GM12878 (cell line): Measurements from ENCODE around the gene BUB1B. TPM values are rescaled to one million over a fixed set of nuclear protein-coding genes. Genes with fewer than 3 reads are reported as not detected.

Source experiments
- ATF7 ChIP-seq: fragments of 450-650 bp; IDR thresholded peaks from 2 replicates; pipeline ENCODE4 v1.6.1; 2016; ENCODE audit warnings: low read depth, mild to moderate bottlenecking
- BACH1 ChIP-seq: fragments of 450-650 bp; IDR thresholded peaks from 2 replicates; pipeline ENCODE4 v1.6.1; 2017; ENCODE audit warnings: mild to moderate bottlenecking, borderline replicate concordance
- BCL11A ChIP-seq: IDR thresholded peaks from 2 replicates; pipeline ENCODE4 v1.6.1; 2011; ENCODE audit warnings: low read depth, low read length
- BCLAF1 ChIP-seq: fragments of 450-650 bp; IDR thresholded peaks from 2 replicates; pipeline ENCODE4 v1.6.1; 2017; ENCODE audit warnings: antibody characterized with exemption, mild to moderate bottlenecking, moderate library complexity
- CREM ChIP-seq: IDR thresholded peaks from 2 replicates; pipeline ENCODE4 v1.6.1; 2014; ENCODE audit warnings: antibody characterized with exemption, low read depth
- DPF2 ChIP-seq: fragments of 450-650 bp; IDR thresholded peaks from 2 replicates; pipeline ENCODE4 v1.6.1; 2017; ENCODE audit warnings: mild to moderate bottlenecking
- EED ChIP-seq: sonication (generic); IDR thresholded peaks from 2 replicates; pipeline ENCODE4 v1.6.1; 2016; ENCODE audit warnings: antibody characterized with exemption, low read depth
- EP300 ChIP-seq, 2 experiments: fragments of 150-350 bp in 1 of 2; IDR thresholded peaks; 2 replicates each; pipeline ENCODE4 v1.6.1; 2011 to 2012; ENCODE audit warnings: low read depth in 2 of 2, low read length in 2 of 2, borderline replicate concordance in 1 of 2, improper control_type of control experiment in 1 of 2, inconsistent platforms in 1 of 2; ENCODE audit not compliant: control insufficient read depth in 1 of 2
- ETV6 ChIP-seq, 2 experiments: fragments of 450-650 bp in 1 of 2; IDR thresholded peaks in 1 of 2; conservative IDR thresholded peaks in 1 of 2; 2 replicates each; pipeline ENCODE4 v1.6.1; 2014; ENCODE audit warnings: antibody characterized with exemption in 1 of 2, borderline replicate concordance in 1 of 2, low read depth in 1 of 2, mild to moderate bottlenecking in 1 of 2, moderate library complexity in 1 of 2
- FOXM1 ChIP-seq: IDR thresholded peaks from 2 replicates; pipeline ENCODE4 v1.6.1; 2012; ENCODE audit warnings: low read depth, mild to moderate bottlenecking, inconsistent platforms, low read length, moderate library complexity
- KAT2A ChIP-seq: conservative IDR thresholded peaks from 2 replicates; pipeline ENCODE4 v1.6.1; 2011; ENCODE audit warnings: low read depth, low read length; ENCODE audit not compliant: control insufficient read depth
- MEF2B ChIP-seq: fragments of 450-650 bp; IDR thresholded peaks from 2 replicates; pipeline ENCODE4 v1.6.1; 2018; ENCODE audit warnings: mild to moderate bottlenecking, moderate library complexity; ENCODE audit not compliant: partially characterized antibody, poor library complexity, severe bottlenecking
- MTA2 ChIP-seq: fragments of 450-650 bp; IDR thresholded peaks from 2 replicates; pipeline ENCODE4 v1.6.1; 2016; ENCODE audit warnings: low read depth, mild to moderate bottlenecking, moderate library complexity
- POU2F2 ChIP-seq: IDR thresholded peaks from 3 replicates; pipeline ENCODE4 v1.6.1; 2011; ENCODE audit warnings: low read depth, mild to moderate bottlenecking, low read length, borderline replicate concordance
- RAD21 ChIP-seq: IDR thresholded peaks from 2 replicates; pipeline ENCODE4 v1.6.1; 2011; ENCODE audit warnings: mild to moderate bottlenecking, low read depth, low read length, moderate library complexity; ENCODE audit not compliant: insufficient read depth
- SP1 ChIP-seq: IDR thresholded peaks from one replicate; pipeline ENCODE4 v1.6.1; 2011; ENCODE audit warnings: low read depth, low read length
- SPI1 ChIP-seq: IDR thresholded peaks from 2 replicates; pipeline ENCODE4 v1.6.1; 2011; ENCODE audit warnings: low read depth, mild to moderate bottlenecking, low read length, moderate library complexity, borderline replicate concordance; ENCODE audit not compliant: insufficient read depth
- TARDBP ChIP-seq: IDR thresholded peaks from 2 replicates; pipeline ENCODE4 v1.6.1; 2016; ENCODE audit warnings: borderline replicate concordance
- TCF12 ChIP-seq: IDR thresholded peaks from 2 replicates; pipeline ENCODE4 v1.6.1; 2011; ENCODE audit warnings: low read depth, mild to moderate bottlenecking, low read length
- polyA plus RNA-seq, 11 experiments: library from polyadenylated mRNA; depleted of rRNA in 4 of 11; unstranded in 6 of 11; stranded (reverse) in 5 of 11; fragments of >200 nt; fragmentation: Nextera tagmentation in 4 of 11; fragmentation: Illumina TruSeq in 1 of 11; extraction: Ambion mirVana in 4 of 11; extraction: Trizol in 1 of 11; gene quantifications; 1 replicate in 1 of 11; 2 replicates in 10 of 11; pipeline versions ENCODE4 v1.2.1 to v1.2.3, GENCODE V29; 2011 to 2016; ENCODE audit warnings: inconsistent platforms in 2 of 11, missing spikeins in 2 of 11, low read depth in 1 of 11
- total RNA-seq, 4 experiments: library from RNA; depleted of rRNA in 3 of 4; stranded (reverse); fragments of >200 nt in 3 of 4; fragmentation: Illumina TruSeq in 1 of 4; extraction: Trizol in 1 of 4; gene quantifications; 2 replicates each; pipeline versions ENCODE4 v1.2.1 to v1.2.3, GENCODE V29; 2013 to 2021
- TF ChIP-seq, protein P1 (sequence below): fragments of 450-650 bp; formaldehyde crosslinking; IDR thresholded peaks from 2 replicates; pipeline ENCODE4 v1.5.0; 2022; ENCODE audit warnings: mild to moderate bottlenecking, missing genetic modification characterization
- TF ChIP-seq, protein P2 (sequence below): fragments of 150-350 bp; IDR thresholded peaks from 2 replicates; pipeline ENCODE4 v1.6.1; 2014; ENCODE audit warnings: mild to moderate bottlenecking, low read depth, low read length
- TF ChIP-seq, protein P3 (sequence below): fragments of 450-650 bp; IDR thresholded peaks from 2 replicates; pipeline ENCODE4 v1.6.1; 2017; ENCODE audit warnings: low read depth, mild to moderate bottlenecking, moderate library complexity

The BUB1B gene
- total and polyA plus RNA-seq, 10 of the 15 experiments (the other 5 are each of a cell fraction or from before 2014, with no cell fraction given) = 29.1 to 98.6 (median 77.3) TPM

DNA sequence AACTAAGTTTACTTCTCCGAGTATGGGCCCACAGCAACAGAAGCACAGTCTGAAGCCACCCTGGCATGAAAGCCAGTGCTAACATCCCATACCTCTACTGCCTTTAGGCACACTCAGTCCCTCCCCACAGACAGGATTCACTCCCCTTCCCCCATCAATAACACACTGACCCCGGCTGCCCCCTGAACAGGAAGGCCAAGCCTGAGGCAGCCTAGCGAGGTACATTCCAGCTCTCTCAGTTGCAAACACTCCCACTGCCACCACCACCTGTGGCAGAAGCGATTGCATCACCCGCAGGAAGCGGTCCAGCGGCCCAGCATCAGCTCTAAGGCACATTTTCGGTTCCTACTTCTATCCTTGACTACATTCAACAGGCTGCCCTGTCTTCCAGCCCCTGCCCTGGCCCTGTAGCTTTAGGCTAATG lies 45.2 kb upstream of the BUB1B start (continued):
- TF ChIP-seq TARDBP = no peak
- TF ChIP-seq MTA2 = peak; percentile 61; the same call in 1 of the 2 replicates
- no peak for TF ChIP-seq BCLAF1
- peak; percentile 74 for TF ChIP-seq CREM
- TF ChIP-seq, protein P1, sequence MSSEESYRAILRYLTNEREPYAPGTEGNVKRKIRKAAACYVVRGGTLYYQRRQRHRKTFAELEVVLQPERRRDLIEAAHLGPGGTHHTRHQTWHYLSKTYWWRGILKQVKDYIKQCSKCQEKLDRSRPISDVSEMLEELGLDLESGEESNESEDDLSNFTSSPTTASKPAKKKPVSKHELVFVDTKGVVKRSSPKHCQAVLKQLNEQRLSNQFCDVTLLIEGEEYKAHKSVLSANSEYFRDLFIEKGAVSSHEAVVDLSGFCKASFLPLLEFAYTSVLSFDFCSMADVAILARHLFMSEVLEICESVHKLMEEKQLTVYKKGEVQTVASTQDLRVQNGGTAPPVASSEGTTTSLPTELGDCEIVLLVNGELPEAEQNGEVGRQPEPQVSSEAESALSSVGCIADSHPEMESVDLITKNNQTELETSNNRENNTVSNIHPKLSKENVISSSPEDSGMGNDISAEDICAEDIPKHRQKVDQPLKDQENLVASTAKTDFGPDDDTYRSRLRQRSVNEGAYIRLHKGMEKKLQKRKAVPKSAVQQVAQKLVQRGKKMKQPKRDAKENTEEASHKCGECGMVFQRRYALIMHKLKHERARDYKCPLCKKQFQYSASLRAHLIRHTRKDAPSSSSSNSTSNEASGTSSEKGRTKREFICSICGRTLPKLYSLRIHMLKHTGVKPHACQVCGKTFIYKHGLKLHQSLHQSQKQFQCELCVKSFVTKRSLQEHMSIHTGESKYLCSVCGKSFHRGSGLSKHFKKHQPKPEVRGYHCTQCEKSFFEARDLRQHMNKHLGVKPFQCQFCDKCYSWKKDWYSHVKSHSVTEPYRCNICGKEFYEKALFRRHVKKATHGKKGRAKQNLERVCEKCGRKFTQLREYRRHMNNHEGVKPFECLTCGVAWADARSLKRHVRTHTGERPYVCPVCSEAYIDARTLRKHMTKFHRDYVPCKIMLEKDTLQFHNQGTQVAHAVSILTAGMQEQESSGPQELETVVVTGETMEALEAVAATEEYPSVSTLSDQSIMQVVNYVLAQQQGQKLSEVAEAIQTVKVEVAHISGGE (CRISPR knock-in tag) = no peak
- TF ChIP-seq DPF2 = peak; percentile 92
- TF ChIP-seq FOXM1 = 0 out of 2 replicates have a peak, but pooled peaks have one; percentile 23
- peak; percentile 91 for TF ChIP-seq TCF12
- TF ChIP-seq, protein P2, sequence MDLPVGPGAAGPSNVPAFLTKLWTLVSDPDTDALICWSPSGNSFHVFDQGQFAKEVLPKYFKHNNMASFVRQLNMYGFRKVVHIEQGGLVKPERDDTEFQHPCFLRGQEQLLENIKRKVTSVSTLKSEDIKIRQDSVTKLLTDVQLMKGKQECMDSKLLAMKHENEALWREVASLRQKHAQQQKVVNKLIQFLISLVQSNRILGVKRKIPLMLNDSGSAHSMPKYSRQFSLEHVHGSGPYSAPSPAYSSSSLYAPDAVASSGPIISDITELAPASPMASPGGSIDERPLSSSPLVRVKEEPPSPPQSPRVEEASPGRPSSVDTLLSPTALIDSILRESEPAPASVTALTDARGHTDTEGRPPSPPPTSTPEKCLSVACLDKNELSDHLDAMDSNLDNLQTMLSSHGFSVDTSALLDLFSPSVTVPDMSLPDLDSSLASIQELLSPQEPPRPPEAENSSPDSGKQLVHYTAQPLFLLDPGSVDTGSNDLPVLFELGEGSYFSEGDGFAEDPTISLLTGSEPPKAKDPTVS = no peak
- TF ChIP-seq EED = peak; percentile 100
- peak; percentile 40 to 77; a peak in 3 of 4 replicates for TF ChIP-seq EP300 (IDR thresholded peaks at IDR 0.05; ENCODE audit: borderline replicate concordance in 1 of 2, control insufficient read depth in 1 of 2, low read depth in 2 of 2, low read length in 2 of 2)
- TF ChIP-seq POU2F2 = peak; percentile 40; the same call in 1 of the 3 replicates
- peak; percentile 78 for TF ChIP-seq BCL11A
- TF ChIP-seq ATF7 = peak; percentile 91
- no peak for TF ChIP-seq RAD21
- no peak for TF ChIP-seq BACH1
- TF ChIP-seq KAT2A = no peak
- TF ChIP-seq MEF2B = peak; percentile 16
- peak; percentile 54 for TF ChIP-seq SP1
- TF ChIP-seq SPI1 = peak; percentile 83
- peak in 1 of 2 experiments; percentile 54; a peak in 1 of 4 replicates for TF ChIP-seq ETV6 (conservative IDR thresholded peaks at IDR 0.05 in 1 of 2, IDR thresholded peaks at IDR 0.05 in 1 of 2; ENCODE audit: borderline replicate concordance in 1 of 2, low read depth in 1 of 2)
- TF ChIP-seq, protein P3, sequence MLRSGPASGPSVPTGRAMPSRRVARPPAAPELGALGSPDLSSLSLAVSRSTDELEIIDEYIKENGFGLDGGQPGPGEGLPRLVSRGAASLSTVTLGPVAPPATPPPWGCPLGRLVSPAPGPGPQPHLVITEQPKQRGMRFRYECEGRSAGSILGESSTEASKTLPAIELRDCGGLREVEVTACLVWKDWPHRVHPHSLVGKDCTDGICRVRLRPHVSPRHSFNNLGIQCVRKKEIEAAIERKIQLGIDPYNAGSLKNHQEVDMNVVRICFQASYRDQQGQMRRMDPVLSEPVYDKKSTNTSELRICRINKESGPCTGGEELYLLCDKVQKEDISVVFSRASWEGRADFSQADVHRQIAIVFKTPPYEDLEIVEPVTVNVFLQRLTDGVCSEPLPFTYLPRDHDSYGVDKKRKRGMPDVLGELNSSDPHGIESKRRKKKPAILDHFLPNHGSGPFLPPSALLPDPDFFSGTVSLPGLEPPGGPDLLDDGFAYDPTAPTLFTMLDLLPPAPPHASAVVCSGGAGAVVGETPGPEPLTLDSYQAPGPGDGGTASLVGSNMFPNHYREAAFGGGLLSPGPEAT = peak; percentile 79
